Endothelial cell of umbilical vein (primary cell): ENCODE results near the gene AP3M1. TPM values are rescaled to one million over a fixed set of nuclear protein-coding genes. Genes with fewer than 3 reads are reported as not detected.

ENCODE experiments used
- BruUV-seq: library from RNA; stranded (reverse); fragments of 400-500 nt; replicated peaks from 2 replicates; lab custom pipeline; 2021; lab: Mats Ljungman, UMichigan
- CTCF ChIA-PET: fragments of 300-600, 350-600 bp; sonication (Branson Sonifier 250); formaldehyde crosslinking; loops from one replicate; lab custom pipeline; 2021; ENCODE audit warnings: antibody characterized with exemption, inconsistent platforms; lab: Charles Lee
- POLR2A ChIA-PET: fragments of 300-600, 350-600 bp; sonication (Branson Sonifier 250); formaldehyde crosslinking; loops from one replicate; lab custom pipeline; 2021; ENCODE audit warnings: antibody characterized with exemption, inconsistent platforms; lab: Charles Lee
- DNase-seq: peaks from one replicate; pipeline ENCODE4 v3.0.0-alpha.2; 2011; ENCODE audit warnings: low read depth, low spot score
- FAIRE-seq: peaks from 2 replicates; lab custom pipeline; 2011; peaks lifted over from hg19 to GRCh38; lab: Jason Lieb, UNC
- H2AFZ ChIP-seq: 2 replicates; pipeline ENCODE4 v1.6.0; 2012; ENCODE audit warnings: low read depth, low read length, control low read depth, inconsistent platforms
- H3K27ac ChIP-seq: 2 replicates; pipeline ENCODE4 v1.5.1; 2011; ENCODE audit warnings: low read depth, mild to moderate bottlenecking, control low read depth, low read length, moderate library complexity; ENCODE audit not compliant: insufficient read depth
- H3K27me3 ChIP-seq, 2 experiments: 2 replicates each; pipeline versions ENCODE4 v1.6.0 to v1.6.1; 2011; ENCODE audit warnings: low read length in 2 of 2, mixed read lengths in 1 of 2; ENCODE audit not compliant: control insufficient read depth in 2 of 2, insufficient read depth in 2 of 2
- H3K36me3 ChIP-seq, 2 experiments: 2 replicates in 1 of 2; 3 replicates in 1 of 2; pipeline ENCODE4 v1.5.1; 2011; ENCODE audit warnings: low read length in 2 of 2, mild to moderate bottlenecking in 1 of 2, moderate library complexity in 1 of 2; ENCODE audit not compliant: control insufficient read depth in 2 of 2, insufficient read depth in 2 of 2; ENCODE audit errors: extremely low read depth in 1 of 2
- H3K4me1 ChIP-seq: 3 replicates; pipeline ENCODE4 v1.5.1; 2011; ENCODE audit warnings: mild to moderate bottlenecking, low read length; ENCODE audit not compliant: control insufficient read depth, insufficient read depth; ENCODE audit errors: extremely low read depth
- H3K4me2 ChIP-seq: 2 replicates; pipeline ENCODE4 v1.6.1; 2011; ENCODE audit warnings: low read length, control low read depth, mixed read lengths; ENCODE audit not compliant: insufficient read depth
- H3K4me3 ChIP-seq, 3 experiments: fragments of 200-600 bp in 1 of 3; sonication (generic), shearing (Covaris generic) in 1 of 3; replicated peaks in 1 of 3; 2 replicates each; pipeline ENCODE4 v1.5.1; 2011 to 2016; ENCODE audit warnings: control low read depth in 3 of 3, low read length in 3 of 3, mild to moderate bottlenecking in 2 of 3, inconsistent platforms in 1 of 3, low read depth in 1 of 3, moderate library complexity in 1 of 3; ENCODE audit not compliant: insufficient read depth in 1 of 3
- H3K79me2 ChIP-seq: 2 replicates; pipeline ENCODE4 v1.6.0; 2012; ENCODE audit warnings: low read length, inconsistent platforms; ENCODE audit not compliant: control insufficient read depth, insufficient read depth
- H3K9ac ChIP-seq: replicated peaks from 2 replicates; pipeline ENCODE3; 2011; ENCODE audit warnings: low read length, control low read depth; ENCODE audit not compliant: insufficient read depth; ENCODE audit errors: extremely low read depth
- H3K9me1 ChIP-seq: replicated peaks from 3 replicates; pipeline ENCODE4 v1.6.0; 2011; ENCODE audit warnings: mild to moderate bottlenecking, low read length; ENCODE audit not compliant: control insufficient read depth, insufficient read depth; ENCODE audit errors: extremely low read depth
- H3K9me3 ChIP-seq: replicated peaks from 2 replicates; pipeline ENCODE4 v1.5.1; 2012; ENCODE audit warnings: low read length, inconsistent platforms; ENCODE audit not compliant: control insufficient read depth, insufficient read depth
- H4K20me1 ChIP-seq: replicated peaks from 2 replicates; pipeline ENCODE3; 2011; ENCODE audit warnings: mild to moderate bottlenecking, low read length; ENCODE audit not compliant: control insufficient read depth, insufficient read depth; ENCODE audit errors: extremely low read depth
- EZH2 ChIP-seq: IDR thresholded peaks from 2 replicates; pipeline ENCODE4 v1.6.1; 2012; ENCODE audit warnings: borderline replicate concordance, low read depth, mild to moderate bottlenecking, moderate library complexity, low read length, inconsistent platforms; ENCODE audit not compliant: severe bottlenecking
- FOS ChIP-seq: IDR thresholded peaks from 2 replicates; pipeline ENCODE4 v1.6.1; 2011; ENCODE audit warnings: mild to moderate bottlenecking, low read length, moderate library complexity, borderline replicate concordance; ENCODE audit not compliant: insufficient read depth
- GATA2 ChIP-seq: IDR thresholded peaks from 2 replicates; pipeline ENCODE4 v1.7.0; 2011; ENCODE audit warnings: low read depth, mild to moderate bottlenecking, moderate library complexity, mixed read lengths, low read length; ENCODE audit not compliant: insufficient read length, insufficient read depth
- JUN ChIP-seq: IDR thresholded peaks from 2 replicates; pipeline ENCODE4 v1.6.1; 2011; ENCODE audit warnings: borderline replicate concordance, low read depth; ENCODE audit not compliant: insufficient read length, insufficient read depth
- MYC ChIP-seq: IDR thresholded peaks from one replicate; pipeline ENCODE4 v1.6.1; 2011; ENCODE audit warnings: mild to moderate bottlenecking, low read depth, low read length
- POLR2A ChIP-seq: IDR thresholded peaks from 2 replicates; pipeline ENCODE4 v1.6.1; 2012; ENCODE audit warnings: low read depth, mild to moderate bottlenecking, control low read depth, low read length
- POLR2AphosphoS5 ChIP-seq: IDR thresholded peaks from 2 replicates; pipeline ENCODE4 v1.6.1; 2012; ENCODE audit warnings: low read depth, mild to moderate bottlenecking, control low read depth, low read length, moderate library complexity; ENCODE audit not compliant: insufficient read depth
- dilution Hi-C: fragments of 300-500 bp; cut with MboI; formaldehyde crosslinking; loops from one replicate; pipeline ENCODE4 v1.15.0; 2019; ENCODE audit warnings: low sequenced_read_pairs; ENCODE audit not compliant: extremely low pct_ligation_motif_present
- intact Hi-C: fragments of 100-400 bp; cut with micrococcal nuclease; formaldehyde crosslinking; loops from one replicate; pipeline ENCODE4 v1.10.0; 2022
- polyA plus RNA-seq, 4 experiments: library from polyadenylated mRNA; depleted of rRNA in 3 of 4; stranded (reverse) in 3 of 4; unstranded in 1 of 4; fragments of >200 nt; gene quantifications; 2 replicates each; pipeline versions ENCODE4 v1.2.1 to v1.2.3, GENCODE V29; 2011 to 2012; ENCODE audit warnings: missing spikeins in 1 of 4
- total RNA-seq: library from RNA; stranded (reverse); gene quantifications from 2 replicates; pipeline ENCODE4 v1.2.3, GENCODE V29; 2021
- TF ChIP-seq, protein P1 (sequence below): IDR thresholded peaks from 2 replicates; pipeline ENCODE4 v1.6.1; 2011; ENCODE audit not compliant: insufficient read depth, insufficient read length
- TF ChIP-seq, protein P2 (sequence below), 2 donors: IDR thresholded peaks; 1 replicate in 1 of 2; 2 replicates in 1 of 2; pipeline ENCODE4 v1.5.1; 2011; ENCODE audit warnings: low read length in 2 of 2, mild to moderate bottlenecking in 2 of 2, moderate library complexity in 2 of 2, control low read depth in 1 of 2, inconsistent platforms in 1 of 2, low read depth in 1 of 2; ENCODE audit not compliant: insufficient read depth in 1 of 2; ENCODE audit errors: extremely low read depth in 1 of 2

The AP3M1 gene
- total and polyA plus RNA-seq, 2 donors (not counting 3 experiments of a cell fraction or from before 2014, with no cell fraction given), result 34.0 to 58.8 TPM

DNA sequence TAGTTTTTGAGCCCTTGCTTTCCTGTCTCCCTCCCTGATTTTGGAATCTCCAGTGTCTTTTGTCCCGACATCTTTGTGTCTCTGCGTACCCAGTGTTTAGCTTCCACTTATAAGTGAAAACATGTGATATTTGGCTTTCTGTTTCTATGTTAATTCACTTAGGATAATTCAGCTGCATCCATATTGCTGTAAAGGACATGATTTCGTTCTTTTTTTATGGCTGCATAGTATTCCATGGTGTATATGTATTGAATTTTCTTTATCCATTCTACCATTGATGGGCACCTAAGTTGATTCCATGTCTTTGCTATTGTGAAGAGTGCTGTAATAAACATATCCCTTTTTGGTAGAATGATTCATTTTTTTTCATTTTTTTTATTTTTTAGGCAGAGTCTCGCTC is 48.7 kb upstream of the AP3M1 start:
- POLR2A ChIA-PET, result no interaction called here
- Histone ChIP-seq H3K9ac (no peak overlapping the region), H3K27me3 (no peaks in the 10 kb centered on the region), H3K9me1 (no peaks in the 10 kb centered on the region), H3K4me1 (no peaks in the 10 kb centered on the region), H3K4me2 (no peak overlapping the region), H3K27ac (no peak overlapping the region), H4K20me1 (no peaks in the 10 kb centered on the region), H3K36me3 (no peaks in the 10 kb centered on the region), H2AFZ (no peak overlapping the region), H3K4me3 (no peak overlapping the region), H3K9me3 (no peaks in the 10 kb centered on the region), H3K79me2 (peaks cover 53% of the 10 kb centered on the region)
- CTCF ChIA-PET, result no interaction called here
- dilution Hi-C loops, result no loop called here
- TF ChIP-seq, protein P1, sequence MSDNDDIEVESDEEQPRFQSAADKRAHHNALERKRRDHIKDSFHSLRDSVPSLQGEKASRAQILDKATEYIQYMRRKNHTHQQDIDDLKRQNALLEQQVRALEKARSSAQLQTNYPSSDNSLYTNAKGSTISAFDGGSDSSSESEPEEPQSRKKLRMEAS, result no peak
- TF ChIP-seq JUN (no peak), POLR2AphosphoS5 (no peak)
- DNase-seq, result no peak
- intact Hi-C loops, result no loop called here
- no peak for FAIRE-seq
- BruUV-seq, result no TSS peak

DNA sequence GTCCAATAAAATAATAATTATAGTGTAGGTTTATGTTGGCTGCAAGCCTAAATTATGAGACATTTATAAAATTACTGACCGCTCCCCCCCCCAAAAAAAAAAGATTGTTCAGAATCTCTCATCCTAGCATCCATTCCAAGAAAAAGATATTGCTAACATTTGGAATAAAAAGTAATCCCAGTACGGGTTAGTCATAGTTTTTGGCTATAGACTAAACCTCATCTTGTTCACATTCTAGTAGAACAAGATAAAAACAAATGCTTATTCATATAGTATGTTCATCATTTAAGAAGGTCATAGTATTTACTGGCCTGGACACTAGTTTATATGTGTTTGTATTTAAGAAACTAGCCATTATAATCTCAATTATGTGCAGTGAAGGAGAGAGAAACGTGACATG is 44.4 kb upstream of the AP3M1 start:
- no TSS peak for BruUV-seq
- dilution Hi-C loops, result no loop called here

More for the DNA sequence above, 44.4 kb upstream of the AP3M1 start:
- H3K4me2 ChIP-seq, result no peak overlapping the region
- POLR2A ChIA-PET, result no interaction called here
- no peaks in the 10 kb centered on the region for H4K20me1 ChIP-seq
- peaks cover 4% of the 10 kb centered on the region for H3K4me1 ChIP-seq
- no peak for DNase-seq
- no peak overlapping the region for H3K27ac ChIP-seq
- peaks cover 76% of the 10 kb centered on the region for H3K79me2 ChIP-seq
- no peak overlapping the region for H3K4me3 ChIP-seq
- no peaks in the 10 kb centered on the region for H3K9me1 ChIP-seq
- CTCF ChIA-PET, result no interaction called here
- no peaks in the 10 kb centered on the region for H3K27me3 ChIP-seq
- H3K9me3 ChIP-seq, result no peaks in the 10 kb centered on the region
- no peaks in the 10 kb centered on the region for H3K36me3 ChIP-seq
- FAIRE-seq, result no peak
- no peak overlapping the region for H3K9ac ChIP-seq
- TF ChIP-seq MYC (no peak), FOS (no peak), POLR2AphosphoS5 (no peak), JUN (no peak), EZH2 (no peak), GATA2 (no peak), POLR2A (no peak)
- TF ChIP-seq, protein P1, result no peak
- TF ChIP-seq, protein P2, sequence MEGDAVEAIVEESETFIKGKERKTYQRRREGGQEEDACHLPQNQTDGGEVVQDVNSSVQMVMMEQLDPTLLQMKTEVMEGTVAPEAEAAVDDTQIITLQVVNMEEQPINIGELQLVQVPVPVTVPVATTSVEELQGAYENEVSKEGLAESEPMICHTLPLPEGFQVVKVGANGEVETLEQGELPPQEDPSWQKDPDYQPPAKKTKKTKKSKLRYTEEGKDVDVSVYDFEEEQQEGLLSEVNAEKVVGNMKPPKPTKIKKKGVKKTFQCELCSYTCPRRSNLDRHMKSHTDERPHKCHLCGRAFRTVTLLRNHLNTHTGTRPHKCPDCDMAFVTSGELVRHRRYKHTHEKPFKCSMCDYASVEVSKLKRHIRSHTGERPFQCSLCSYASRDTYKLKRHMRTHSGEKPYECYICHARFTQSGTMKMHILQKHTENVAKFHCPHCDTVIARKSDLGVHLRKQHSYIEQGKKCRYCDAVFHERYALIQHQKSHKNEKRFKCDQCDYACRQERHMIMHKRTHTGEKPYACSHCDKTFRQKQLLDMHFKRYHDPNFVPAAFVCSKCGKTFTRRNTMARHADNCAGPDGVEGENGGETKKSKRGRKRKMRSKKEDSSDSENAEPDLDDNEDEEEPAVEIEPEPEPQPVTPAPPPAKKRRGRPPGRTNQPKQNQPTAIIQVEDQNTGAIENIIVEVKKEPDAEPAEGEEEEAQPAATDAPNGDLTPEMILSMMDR (IDR thresholded peaks at IDR 0.05; ENCODE audit: extremely low read depth in 1 of 2, insufficient read depth in 1 of 2, low read depth in 1 of 2, low read length in 2 of 2), result no peak
- intact Hi-C loops, result no loop called here
- H2AFZ ChIP-seq, result no peak overlapping the region
